Upper lobe of right lung (tissue), 1 donor: ENCODE measurements around the gene ZNF787. TPM values are rescaled to one million over a fixed set of nuclear protein-coding genes. Genes with fewer than 3 reads are reported as not detected.
"Not testable (repeated sequence)": the region's sequence is repeated elsewhere in the genome, so short reads cannot be mapped to it uniquely, and the experiment has no call there.

ENCODE experiments used
- ATAC-seq: fragments of 200-7000 bp; cut with Tn5 transposase; one replicate; pipeline ENCODE4 v1.9.1; 2020; ENCODE audit warnings: mild to moderate bottlenecking, moderate library complexity
- DNase-seq: peaks from one replicate; pipeline ENCODE4 v3.0.0-alpha.2; 2020
- H3K27ac ChIP-seq: fragments of 200-600 bp; one replicate; pipeline ENCODE4 v1.8.0; 2022
- H3K27me3 ChIP-seq: fragments of 200-600 bp; one replicate; pipeline ENCODE4 v1.8.0; 2022; ENCODE audit warnings: mild to moderate bottlenecking
- H3K36me3 ChIP-seq: fragments of 200-600 bp; one replicate; pipeline ENCODE4 v1.8.0; 2022
- H3K4me1 ChIP-seq: fragments of 200-600 bp; one replicate; pipeline ENCODE4 v1.8.0; 2022
- H3K4me3 ChIP-seq: fragments of 200-600 bp; one replicate; pipeline ENCODE4 v1.8.0; 2022; ENCODE audit warnings: mild to moderate bottlenecking
- H3K9me3 ChIP-seq: fragments of 200-600 bp; one replicate; pipeline ENCODE4 v1.8.0; 2022
- intact Hi-C: fragments of 100-400 bp; cut with DNase I; formaldehyde crosslinking; loops from one replicate; pipeline ENCODE4 v1.11.0; 2022
- total RNA-seq: library from RNA; stranded (reverse); fragmentation: NEBNext Ultra II Directional; extraction: Animal tissue kit (Norgen Biotek cat#: 25700); gene quantifications from one replicate; pipeline ENCODE4 v1.2.1, GENCODE V29; 2021
- TF ChIP-seq, protein P1 (sequence below): fragments of 200-600 bp; IDR thresholded peaks from one replicate; pipeline ENCODE4 v1.8.0; 2022; ENCODE audit warnings: antibody characterized with exemption
- donor health status: DM: no; HTN: yes; CAD: no; lungs with severe emphysema.

Gene ZNF787
- total RNA-seq, 1 donor from 2014 or later, result 40.7 TPM

DNA sequence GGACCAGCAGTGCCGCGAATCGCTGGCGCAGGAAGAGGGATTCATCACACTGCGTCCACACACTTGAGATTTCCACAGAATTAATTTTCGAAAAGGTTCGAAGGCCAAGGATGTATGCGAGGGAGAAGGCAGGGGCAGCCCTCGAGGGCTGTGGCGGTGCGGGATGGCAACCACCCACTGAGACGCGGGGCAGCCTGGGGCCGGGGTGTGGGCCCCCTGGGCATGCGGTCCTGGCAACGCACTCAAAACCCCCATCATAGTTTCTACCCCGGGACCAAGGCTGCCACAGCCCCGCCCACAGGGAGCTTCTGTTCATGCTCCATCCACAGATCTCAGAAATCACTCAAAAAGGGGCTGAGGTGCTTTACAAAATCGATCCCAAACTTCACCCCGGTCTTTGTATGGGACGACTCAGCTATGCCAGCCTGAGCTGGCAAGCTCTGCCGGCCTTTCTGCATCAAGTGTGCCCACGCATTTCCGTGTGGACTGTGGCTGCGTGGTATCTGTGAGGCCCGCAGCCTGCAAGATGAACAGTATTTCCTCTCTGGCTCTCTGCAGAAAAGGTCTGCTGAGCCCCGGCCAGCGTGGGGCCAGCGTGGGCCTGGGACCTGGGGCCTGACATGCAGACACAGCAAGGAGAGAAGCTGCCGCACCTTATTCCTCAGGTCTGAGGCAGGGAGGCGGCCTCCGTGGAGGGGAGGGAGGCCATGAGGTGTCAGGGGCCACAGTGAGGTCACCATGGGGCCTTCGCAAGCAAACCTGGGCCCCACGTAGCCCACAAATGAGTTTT lies 19.2 kb downstream of the ZNF787 start:
- H3K36me3 ChIP-seq, result peaks cover 20% of the 10 kb centered on the region
- intact Hi-C loops, result no loop called here

GRCh38 chr19:56101095-56101494 lies 20.0 kb downstream of the ZNF787 start:
- Histone ChIP-seq H3K9me3 (no peaks in the 10 kb centered on the region), H3K27me3 (no peaks in the 10 kb centered on the region), H3K27ac (no peak overlapping the region), H3K4me3 (no peak overlapping the region), H3K4me1 (peaks cover 12% of the 10 kb centered on the region), H3K36me3 (peaks cover 23% of the 10 kb centered on the region)
- TF ChIP-seq, protein P1, sequence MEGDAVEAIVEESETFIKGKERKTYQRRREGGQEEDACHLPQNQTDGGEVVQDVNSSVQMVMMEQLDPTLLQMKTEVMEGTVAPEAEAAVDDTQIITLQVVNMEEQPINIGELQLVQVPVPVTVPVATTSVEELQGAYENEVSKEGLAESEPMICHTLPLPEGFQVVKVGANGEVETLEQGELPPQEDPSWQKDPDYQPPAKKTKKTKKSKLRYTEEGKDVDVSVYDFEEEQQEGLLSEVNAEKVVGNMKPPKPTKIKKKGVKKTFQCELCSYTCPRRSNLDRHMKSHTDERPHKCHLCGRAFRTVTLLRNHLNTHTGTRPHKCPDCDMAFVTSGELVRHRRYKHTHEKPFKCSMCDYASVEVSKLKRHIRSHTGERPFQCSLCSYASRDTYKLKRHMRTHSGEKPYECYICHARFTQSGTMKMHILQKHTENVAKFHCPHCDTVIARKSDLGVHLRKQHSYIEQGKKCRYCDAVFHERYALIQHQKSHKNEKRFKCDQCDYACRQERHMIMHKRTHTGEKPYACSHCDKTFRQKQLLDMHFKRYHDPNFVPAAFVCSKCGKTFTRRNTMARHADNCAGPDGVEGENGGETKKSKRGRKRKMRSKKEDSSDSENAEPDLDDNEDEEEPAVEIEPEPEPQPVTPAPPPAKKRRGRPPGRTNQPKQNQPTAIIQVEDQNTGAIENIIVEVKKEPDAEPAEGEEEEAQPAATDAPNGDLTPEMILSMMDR, result no peak
- DNase-seq (no peak), ATAC-seq (no peak)
- intact Hi-C loops, result no loop called here

More for the DNA sequence above, 19.2 kb downstream of the ZNF787 start:
- Histone ChIP-seq H3K4me1 (peaks cover 17% of the 10 kb centered on the region), H3K9me3 (no peaks in the 10 kb centered on the region), H3K27ac (no peak overlapping the region), H3K27me3 (no peaks in the 10 kb centered on the region), H3K4me3 (no peak overlapping the region)
- DNase-seq (no peak), ATAC-seq (no peak)
- TF ChIP-seq, protein P1, result no peak

DNA sequence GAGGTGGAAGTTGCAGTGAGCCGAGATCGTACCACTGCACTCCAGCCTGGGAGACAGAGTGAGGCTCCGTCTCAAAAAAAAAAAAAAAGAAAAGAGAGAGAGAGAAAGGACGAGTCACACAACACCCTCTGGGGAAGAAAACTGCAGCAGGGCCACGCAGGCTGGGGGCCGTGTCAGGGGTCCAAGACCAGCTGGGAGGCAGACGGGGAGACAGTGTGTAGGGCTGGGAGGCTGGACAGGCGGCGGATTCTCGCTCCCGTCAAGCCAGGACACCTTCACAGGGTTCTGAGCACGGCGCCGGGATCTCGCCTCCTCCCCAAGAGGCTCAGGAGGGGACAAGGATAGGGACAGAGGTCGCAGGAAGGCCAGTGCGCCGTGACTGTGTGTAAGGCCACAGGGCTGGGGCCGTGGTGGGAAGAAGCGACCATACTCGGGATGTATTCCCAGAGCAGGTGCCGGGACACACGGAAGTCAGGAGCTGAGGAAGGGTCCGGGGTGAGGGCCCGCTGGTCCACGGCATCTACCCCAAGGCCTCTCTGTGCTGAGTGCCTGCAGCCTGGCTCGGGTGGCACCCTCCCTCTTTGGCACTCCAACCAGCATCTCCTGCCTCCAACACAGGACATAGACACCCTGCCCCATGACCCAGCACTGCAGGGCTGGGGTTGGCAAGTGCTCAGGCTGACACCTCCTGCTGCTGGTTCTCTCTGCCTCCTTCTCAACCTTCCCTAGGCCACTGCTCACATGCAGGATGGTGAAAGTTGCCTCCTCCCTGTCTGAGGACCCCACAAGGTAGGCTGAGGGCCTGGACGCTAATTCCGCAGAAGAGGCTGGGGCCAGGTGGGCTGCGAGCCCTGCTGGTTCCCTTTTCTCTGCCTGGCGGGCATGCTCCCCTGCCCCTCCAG lies 21.2 kb downstream of the ZNF787 start:
- TF ChIP-seq, protein P1, result no peak
- intact Hi-C loops, result no loop called here
- H3K27ac ChIP-seq, result no peak overlapping the region
- peaks cover 23% of the 10 kb centered on the region for H3K36me3 ChIP-seq
- H3K4me1 ChIP-seq, result peaks cover 5% of the 10 kb centered on the region
- H3K4me3 ChIP-seq, result no peak overlapping the region
- no peaks in the 10 kb centered on the region for H3K9me3 ChIP-seq
- no peak for ATAC-seq
- no peaks in the 10 kb centered on the region for H3K27me3 ChIP-seq
- DNase-seq, result no peak

DNA sequence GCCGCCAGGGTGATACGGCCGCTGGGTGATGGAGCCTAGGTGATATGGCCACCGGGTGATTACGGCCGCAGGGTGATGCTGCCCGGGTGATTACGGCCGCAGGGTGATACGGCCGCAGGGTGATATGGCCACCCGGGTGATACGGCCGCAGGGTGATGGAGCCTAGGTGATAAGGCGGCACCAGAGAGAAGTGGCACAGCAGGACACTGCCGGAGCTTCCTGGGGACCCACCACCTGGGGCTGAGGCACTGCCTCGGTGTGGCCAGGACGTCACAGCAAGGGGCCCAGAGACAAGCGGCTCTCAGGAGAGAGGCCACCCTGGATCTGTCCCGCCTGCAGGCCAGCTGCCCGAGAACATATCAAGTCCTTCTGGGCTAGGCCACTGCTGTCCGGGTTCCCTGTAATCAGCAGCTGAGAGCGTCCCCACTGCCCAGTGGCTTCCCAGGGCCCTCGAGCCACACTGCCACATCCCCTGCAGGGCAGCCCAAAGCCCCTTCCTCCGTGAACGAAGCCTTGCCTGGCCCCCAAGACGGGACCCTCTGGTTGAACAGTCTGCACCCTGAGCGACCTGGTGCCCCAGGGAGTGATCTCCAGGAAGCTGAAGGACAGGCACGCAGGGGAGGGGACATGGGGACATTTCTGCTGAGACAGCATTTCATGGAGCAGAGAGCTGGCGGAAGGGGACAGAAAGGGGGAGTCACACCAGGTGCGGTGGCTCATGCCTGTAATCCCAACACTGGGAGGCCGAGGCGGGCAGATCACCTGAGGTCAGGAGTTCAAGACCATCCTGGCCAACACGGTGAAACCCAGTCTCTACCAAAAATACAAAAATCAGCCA lies 22.1 kb downstream of the ZNF787 start:
- Histone ChIP-seq H3K4me1 (no peaks in the 10 kb centered on the region), H3K27me3 (no peaks in the 10 kb centered on the region), H3K9me3 (no peaks in the 10 kb centered on the region), H3K4me3 (no peak overlapping the region), H3K27ac (no peak overlapping the region), H3K36me3 (peaks cover 23% of the 10 kb centered on the region)
- TF ChIP-seq, protein P1, result no peak
- DNase-seq, result no peak
- ATAC-seq, result no peak
- intact Hi-C loops, result no loop called here

- H3K36me3 ChIP-seq, result peaks cover 23% of the 10 kb centered on the region
- H3K9me3 ChIP-seq, H3K4me3 ChIP-seq, intact Hi-C loops, H3K4me1 ChIP-seq, H3K27ac ChIP-seq, DNase-seq, ATAC-seq, H3K27me3 ChIP-seq: not testable (repeated sequence)
These were observed 22.9 kb downstream of the ZNF787 start for GRCh38 chr19:56098237-56098636.
